Measurements from ENCODE around the gene DOCK4.
"Not testable (repeated sequence)": the region's sequence is repeated elsewhere in the genome, so short reads cannot be mapped to it uniquely, and the experiment has no call there.

DOCK4 gene

DNA sequence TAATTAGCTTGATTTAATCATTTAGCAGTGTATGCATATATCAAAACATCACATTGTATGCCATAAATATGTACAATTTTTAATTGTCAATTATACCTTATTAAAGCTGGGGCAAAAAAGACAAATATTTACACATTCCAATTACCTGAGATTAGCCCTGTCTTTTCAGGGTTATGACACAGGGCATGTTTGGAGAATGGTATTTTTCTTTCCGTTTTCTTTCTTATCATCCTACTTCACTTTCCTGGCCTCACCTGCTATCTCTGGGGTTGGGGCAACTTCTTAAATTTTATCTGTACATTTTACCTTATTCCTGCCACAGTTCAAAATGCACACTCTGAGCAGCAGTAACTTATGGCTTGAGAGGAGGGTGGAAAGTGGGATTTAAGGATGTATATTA lies 285.9 kb downstream of the DOCK4 start:
- TF ChIP-seq, protein P1, sequence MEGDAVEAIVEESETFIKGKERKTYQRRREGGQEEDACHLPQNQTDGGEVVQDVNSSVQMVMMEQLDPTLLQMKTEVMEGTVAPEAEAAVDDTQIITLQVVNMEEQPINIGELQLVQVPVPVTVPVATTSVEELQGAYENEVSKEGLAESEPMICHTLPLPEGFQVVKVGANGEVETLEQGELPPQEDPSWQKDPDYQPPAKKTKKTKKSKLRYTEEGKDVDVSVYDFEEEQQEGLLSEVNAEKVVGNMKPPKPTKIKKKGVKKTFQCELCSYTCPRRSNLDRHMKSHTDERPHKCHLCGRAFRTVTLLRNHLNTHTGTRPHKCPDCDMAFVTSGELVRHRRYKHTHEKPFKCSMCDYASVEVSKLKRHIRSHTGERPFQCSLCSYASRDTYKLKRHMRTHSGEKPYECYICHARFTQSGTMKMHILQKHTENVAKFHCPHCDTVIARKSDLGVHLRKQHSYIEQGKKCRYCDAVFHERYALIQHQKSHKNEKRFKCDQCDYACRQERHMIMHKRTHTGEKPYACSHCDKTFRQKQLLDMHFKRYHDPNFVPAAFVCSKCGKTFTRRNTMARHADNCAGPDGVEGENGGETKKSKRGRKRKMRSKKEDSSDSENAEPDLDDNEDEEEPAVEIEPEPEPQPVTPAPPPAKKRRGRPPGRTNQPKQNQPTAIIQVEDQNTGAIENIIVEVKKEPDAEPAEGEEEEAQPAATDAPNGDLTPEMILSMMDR (IDR thresholded peaks at IDR 0.05; ENCODE audit: extremely low read depth, insufficient read depth, missing control alignments), result no peak
- no peak for DNase-seq (ENCODE audit: low spot score)
- in situ Hi-C loops (cut with MboI; ENCODE audit: low pct_unique_long_range_greater_than_20kb, low sequenced_read_pairs, unreplicated experiment), result no loop called here

- no peak for DNase-seq (ENCODE audit: low spot score)
- in situ Hi-C loops (cut with MboI; ENCODE audit: low pct_unique_long_range_greater_than_20kb, low sequenced_read_pairs, unreplicated experiment), result no loop called here
- TF ChIP-seq, protein P1 (IDR thresholded peaks at IDR 0.05; ENCODE audit: extremely low read depth, insufficient read depth, missing control alignments), result no peak
These were observed 286.5 kb downstream of the DOCK4 start for GRCh38 chr7:111919631-111920179.

DNA sequence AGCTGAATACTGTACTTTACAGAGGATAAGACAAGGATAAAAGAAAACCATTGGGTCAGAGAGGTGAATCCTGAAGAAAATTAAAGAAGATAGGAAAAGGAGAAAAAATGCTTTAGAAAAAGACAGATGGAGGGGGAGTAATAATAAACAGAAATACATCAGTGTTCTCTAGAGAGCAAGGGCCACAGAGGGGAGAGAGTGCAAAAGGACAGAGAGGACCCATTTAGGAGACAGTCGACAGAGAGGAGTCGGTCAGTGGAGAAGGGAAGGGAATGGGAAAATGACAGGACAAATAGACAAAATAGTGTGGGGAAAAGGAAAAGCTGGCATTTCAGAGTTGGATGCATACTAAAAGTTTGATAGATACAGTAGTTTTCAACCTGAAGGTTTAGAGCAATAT lies 287.0 kb downstream of the DOCK4 start:
- TF ChIP-seq, protein P1 (IDR thresholded peaks at IDR 0.05; ENCODE audit: extremely low read depth, insufficient read depth, missing control alignments), result no peak
- in situ Hi-C loops (cut with MboI; ENCODE audit: low pct_unique_long_range_greater_than_20kb, low sequenced_read_pairs, unreplicated experiment), result no loop called here
- DNase-seq (ENCODE audit: low spot score), result no peak

GRCh38 chr7:111918461-111918860 lies 287.7 kb downstream of the DOCK4 start:
- TF ChIP-seq, protein P1 (IDR thresholded peaks at IDR 0.05; ENCODE audit: extremely low read depth, insufficient read depth, missing control alignments), result no peak
- DNase-seq (ENCODE audit: low spot score), result no peak
- in situ Hi-C loops (cut with MboI; ENCODE audit: low pct_unique_long_range_greater_than_20kb, low sequenced_read_pairs, unreplicated experiment), result no loop called here

DNA sequence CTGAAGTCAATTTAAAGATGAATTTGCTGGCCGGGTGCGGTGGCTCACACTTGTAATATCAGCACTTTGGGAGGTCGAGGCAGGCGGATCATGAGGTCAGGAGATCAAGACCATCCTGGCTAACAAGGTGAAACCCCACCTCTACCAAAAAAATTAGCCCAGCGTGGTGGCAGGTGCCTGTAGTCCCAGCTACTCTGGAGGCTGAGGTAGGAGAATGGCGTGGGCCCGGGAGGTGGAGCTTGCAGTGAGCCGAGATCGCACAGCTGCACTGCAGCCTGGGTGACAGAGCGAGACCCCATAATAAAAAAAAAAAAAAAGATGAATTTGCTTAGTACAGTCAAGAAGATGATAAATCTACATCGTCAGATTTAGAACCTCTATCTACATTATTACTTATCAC lies 288.8 kb downstream of the DOCK4 start:
- in situ Hi-C loops (cut with MboI; ENCODE audit: low pct_unique_long_range_greater_than_20kb, low sequenced_read_pairs, unreplicated experiment); DNase-seq (ENCODE audit: low spot score): not testable (repeated sequence)

GRCh38 chr7:111914291-111914690 lies 291.9 kb downstream of the DOCK4 start:
- TF ChIP-seq, protein P1 (IDR thresholded peaks at IDR 0.05; ENCODE audit: extremely low read depth, insufficient read depth, missing control alignments), result no peak
- DNase-seq (ENCODE audit: low spot score), result no peak
- in situ Hi-C loops (cut with MboI; ENCODE audit: low pct_unique_long_range_greater_than_20kb, low sequenced_read_pairs, unreplicated experiment), result no loop called here

- TF ChIP-seq, protein P1 (IDR thresholded peaks at IDR 0.05; ENCODE audit: extremely low read depth, insufficient read depth, missing control alignments), result no peak
- DNase-seq (ENCODE audit: low spot score), result no peak
- in situ Hi-C loops (cut with MboI; ENCODE audit: low pct_unique_long_range_greater_than_20kb, low sequenced_read_pairs, unreplicated experiment), result no loop called here
These were observed 294.8 kb downstream of the DOCK4 start for GRCh38 chr7:111911166-111911961.

Data from GM13977 (cell line).